ENCODE results near the gene RNF166. TPM values are rescaled to one million over a fixed set of nuclear protein-coding genes. Genes with fewer than 3 reads are reported as not detected.
A peak's percentile ranks its signal among the peaks of the same experiment; 100 is the strongest.

RNF166 gene
- total RNA-seq, 1 donor from 2014 or later = 74.2 TPM

DNA sequence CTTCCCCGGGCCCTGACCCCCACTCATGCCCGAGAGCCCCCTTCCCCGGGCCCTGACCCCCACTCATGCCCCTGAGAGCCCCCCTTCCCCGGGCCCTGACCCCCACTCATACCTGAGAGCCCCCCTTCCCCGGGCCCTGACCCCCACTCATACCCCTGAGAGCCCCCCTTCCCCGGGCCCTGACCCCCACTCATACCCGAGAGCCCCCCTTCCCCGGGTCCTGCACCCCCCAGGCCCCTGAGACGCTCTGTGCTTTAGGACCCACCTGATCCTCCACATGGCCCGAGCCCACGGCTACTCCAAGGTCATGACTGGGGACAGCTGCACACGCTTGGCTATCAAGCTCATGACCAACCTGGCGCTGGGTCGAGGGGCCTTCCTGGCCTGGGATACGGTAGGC is 6.8 kb upstream of the RNF166 start:
- TF ChIP-seq, protein P1, sequence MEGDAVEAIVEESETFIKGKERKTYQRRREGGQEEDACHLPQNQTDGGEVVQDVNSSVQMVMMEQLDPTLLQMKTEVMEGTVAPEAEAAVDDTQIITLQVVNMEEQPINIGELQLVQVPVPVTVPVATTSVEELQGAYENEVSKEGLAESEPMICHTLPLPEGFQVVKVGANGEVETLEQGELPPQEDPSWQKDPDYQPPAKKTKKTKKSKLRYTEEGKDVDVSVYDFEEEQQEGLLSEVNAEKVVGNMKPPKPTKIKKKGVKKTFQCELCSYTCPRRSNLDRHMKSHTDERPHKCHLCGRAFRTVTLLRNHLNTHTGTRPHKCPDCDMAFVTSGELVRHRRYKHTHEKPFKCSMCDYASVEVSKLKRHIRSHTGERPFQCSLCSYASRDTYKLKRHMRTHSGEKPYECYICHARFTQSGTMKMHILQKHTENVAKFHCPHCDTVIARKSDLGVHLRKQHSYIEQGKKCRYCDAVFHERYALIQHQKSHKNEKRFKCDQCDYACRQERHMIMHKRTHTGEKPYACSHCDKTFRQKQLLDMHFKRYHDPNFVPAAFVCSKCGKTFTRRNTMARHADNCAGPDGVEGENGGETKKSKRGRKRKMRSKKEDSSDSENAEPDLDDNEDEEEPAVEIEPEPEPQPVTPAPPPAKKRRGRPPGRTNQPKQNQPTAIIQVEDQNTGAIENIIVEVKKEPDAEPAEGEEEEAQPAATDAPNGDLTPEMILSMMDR (IDR thresholded peaks at IDR 0.05; ENCODE audit: unreplicated experiment) = no peak
- Mint-ChIP-seq H3K36me3 (ENCODE audit: low read depth, unreplicated experiment) (peaks cover 12% of the 10 kb centered on the region), H3K4me3 (ENCODE audit: unreplicated experiment) (no peak overlapping the region), H3K9me3 (ENCODE audit: unreplicated experiment) (no peaks in the 10 kb centered on the region), H3K27me3 (ENCODE audit: unreplicated experiment) (peaks cover 7% of the 10 kb centered on the region), H3K27ac (ENCODE audit: unreplicated experiment) (no peak overlapping the region), H3K4me1 (ENCODE audit: unreplicated experiment) (no peaks in the 10 kb centered on the region)
- DNase-seq (ENCODE audit: low spot score) = no peak

DNA sequence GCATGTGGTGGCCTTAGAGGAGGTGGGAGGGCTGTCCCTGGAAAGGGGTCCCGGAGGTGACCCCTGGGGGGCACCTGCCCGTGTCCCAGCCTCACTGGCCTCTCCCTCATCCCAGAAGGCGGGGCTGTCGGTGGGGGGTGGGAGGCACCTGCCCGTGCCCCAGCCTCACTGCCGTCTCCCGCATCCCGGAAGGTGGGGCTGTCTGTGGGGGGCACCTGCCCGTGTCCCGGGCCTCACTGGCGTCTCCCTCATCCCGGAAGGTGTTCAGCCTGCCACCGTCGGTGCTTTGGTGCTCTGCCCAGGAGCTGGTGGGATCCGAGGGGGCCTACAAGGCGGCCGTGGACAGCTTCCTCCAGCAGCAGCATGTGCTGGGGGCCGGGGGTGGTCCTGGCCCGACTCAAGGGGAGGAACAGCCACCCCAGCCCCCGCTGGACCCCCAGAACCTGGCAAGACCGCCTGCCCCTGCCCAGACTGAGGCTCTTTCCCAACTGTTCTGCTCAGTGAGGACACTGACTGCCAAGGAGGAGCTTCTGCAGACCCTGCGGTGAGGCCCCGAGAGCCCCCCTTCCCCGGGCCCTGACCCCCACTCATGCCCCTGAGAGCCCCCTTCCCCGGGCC is 6.3 kb upstream of the RNF166 start:
- no peaks in the 10 kb centered on the region for H3K9me3 Mint-ChIP-seq (ENCODE audit: unreplicated experiment)
- no peak overlapping the region for H3K4me3 Mint-ChIP-seq (ENCODE audit: unreplicated experiment)
- no peak overlapping the region for H3K27ac Mint-ChIP-seq (ENCODE audit: unreplicated experiment)
- TF ChIP-seq, protein P1 (IDR thresholded peaks at IDR 0.05; ENCODE audit: unreplicated experiment) = no peak
- peaks cover 7% of the 10 kb centered on the region for H3K27me3 Mint-ChIP-seq (ENCODE audit: unreplicated experiment)
- peaks cover 1% of the 10 kb centered on the region for H3K4me1 Mint-ChIP-seq (ENCODE audit: unreplicated experiment)
- H3K36me3 Mint-ChIP-seq (ENCODE audit: low read depth, unreplicated experiment) = peaks cover 13% of the 10 kb centered on the region
- peak; percentile 29 for DNase-seq (ENCODE audit: low spot score)

DNA sequence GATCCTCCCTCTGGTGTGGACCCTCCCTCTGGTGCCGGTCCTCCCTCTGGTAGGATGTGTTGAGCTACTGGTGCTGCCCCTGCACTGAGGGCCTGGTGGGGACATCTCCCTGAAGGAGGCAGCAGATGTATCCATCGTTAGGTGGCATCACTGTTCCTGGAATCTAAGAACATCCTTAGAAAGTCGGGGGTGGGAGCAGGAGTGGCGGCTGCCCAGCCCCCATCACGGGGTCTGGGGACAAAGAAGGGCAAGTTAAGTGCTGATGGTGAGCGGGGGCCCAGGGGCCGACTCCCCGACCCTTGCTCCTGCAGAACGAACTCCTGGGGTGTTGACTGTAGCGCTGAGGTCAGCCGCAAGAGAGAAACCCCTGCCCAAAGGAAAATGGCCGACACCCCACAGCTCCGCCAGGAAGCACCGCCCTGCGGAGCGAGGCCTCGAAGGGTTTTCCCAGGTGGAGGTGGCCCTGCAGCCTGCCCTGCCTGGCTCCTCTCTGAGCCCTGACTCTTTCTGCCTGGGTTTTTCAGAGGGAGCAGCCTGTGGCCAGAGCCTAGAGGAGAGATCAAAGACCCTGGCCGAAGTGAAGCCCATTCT is 5.6 kb upstream of the RNF166 start:
- TF ChIP-seq, protein P1 (IDR thresholded peaks at IDR 0.05; ENCODE audit: unreplicated experiment) = no peak
- Mint-ChIP-seq H3K36me3 (ENCODE audit: low read depth, unreplicated experiment) (peaks cover 13% of the 10 kb centered on the region), H3K27me3 (ENCODE audit: unreplicated experiment) (peaks cover 11% of the 10 kb centered on the region), H3K9me3 (ENCODE audit: unreplicated experiment) (no peaks in the 10 kb centered on the region), H3K4me3 (ENCODE audit: unreplicated experiment) (no peak overlapping the region), H3K27ac (ENCODE audit: unreplicated experiment) (no peak overlapping the region), H3K4me1 (ENCODE audit: unreplicated experiment) (peaks cover 8% of the 10 kb centered on the region)
- DNase-seq (ENCODE audit: low spot score) = no peak

DNA sequence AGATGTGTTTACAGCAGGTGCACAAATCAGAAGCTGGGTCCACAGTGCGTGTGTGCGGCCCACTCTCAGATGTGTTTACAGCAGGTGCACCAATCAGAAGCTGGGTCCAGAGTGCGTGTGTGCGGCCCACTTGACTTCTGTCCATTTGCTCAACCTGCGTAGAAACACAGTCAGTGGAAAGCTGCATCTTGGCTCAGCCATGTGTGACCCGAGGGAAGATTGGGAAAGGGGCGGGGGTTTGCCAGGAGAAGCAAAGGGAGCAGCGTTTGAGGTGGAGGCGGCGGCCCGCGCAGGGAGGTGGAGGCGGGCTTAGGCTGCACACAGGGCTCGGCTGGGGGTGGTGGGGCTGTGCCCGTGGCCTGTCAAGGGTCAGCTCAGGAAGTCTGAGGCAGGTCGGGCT is 4.3 kb upstream of the RNF166 start:
- DNase-seq (ENCODE audit: low spot score) = no peak
- TF ChIP-seq, protein P1 (IDR thresholded peaks at IDR 0.05; ENCODE audit: unreplicated experiment) = no peak
- Mint-ChIP-seq H3K9me3 (ENCODE audit: unreplicated experiment) (no peaks in the 10 kb centered on the region), H3K4me1 (ENCODE audit: unreplicated experiment) (peaks cover 9% of the 10 kb centered on the region), H3K4me3 (ENCODE audit: unreplicated experiment) (no peak overlapping the region), H3K36me3 (ENCODE audit: low read depth, unreplicated experiment) (peaks cover 13% of the 10 kb centered on the region), H3K27ac (ENCODE audit: unreplicated experiment) (no peak overlapping the region), H3K27me3 (ENCODE audit: unreplicated experiment) (peaks cover 12% of the 10 kb centered on the region)
